ENCODE measurements around the gene CALD1. TPM values are rescaled to one million over a fixed set of nuclear protein-coding genes. Genes with fewer than 3 reads are reported as not detected.
A peak's percentile ranks its signal among the peaks of the same experiment; 100 is the strongest.

The CALD1 gene
- total and polyA plus RNA-seq, 10 donors = 42.4 to 333 (median 212) TPM

GRCh38 chr7:134910968-134911367 lies 131.5 kb downstream of the CALD1 start:
- Histone ChIP-seq H3K36me3 (no peaks in the 10 kb centered on the region), H3K27me3 (replicated peaks in 1 of 7) (no peaks in the 10 kb centered on the region), H3K9me3 (no peaks in the 10 kb centered on the region), H3K27ac (peak overlapping the region in 1 of 8 donors; percentile 30), H3K4me3 (no peak overlapping the region), H3K4me1 (peaks cover 0 to 4% (median 0%) of the 10 kb centered on the region in 6 donors)
- WGBS, 5 donors = 69 to 92% (median 72%) methylated on average over 4 of the region's 4 CpGs
- no peak for DNase-seq
- no peak for TF ChIP-seq POLR2AphosphoS5 (IDR thresholded peaks at IDR 0.05)
- TF ChIP-seq CTCF (IDR thresholded peaks at IDR 0.05 in 8 of 11, conservative IDR thresholded peaks at IDR 0.05 in 3 of 11) = no peak
- TF ChIP-seq POLR2A (IDR thresholded peaks at IDR 0.05) = no peak
- intact Hi-C loops (cut with DNase I; ENCODE audit: low total_unique reads) = no loop called here

DNA sequence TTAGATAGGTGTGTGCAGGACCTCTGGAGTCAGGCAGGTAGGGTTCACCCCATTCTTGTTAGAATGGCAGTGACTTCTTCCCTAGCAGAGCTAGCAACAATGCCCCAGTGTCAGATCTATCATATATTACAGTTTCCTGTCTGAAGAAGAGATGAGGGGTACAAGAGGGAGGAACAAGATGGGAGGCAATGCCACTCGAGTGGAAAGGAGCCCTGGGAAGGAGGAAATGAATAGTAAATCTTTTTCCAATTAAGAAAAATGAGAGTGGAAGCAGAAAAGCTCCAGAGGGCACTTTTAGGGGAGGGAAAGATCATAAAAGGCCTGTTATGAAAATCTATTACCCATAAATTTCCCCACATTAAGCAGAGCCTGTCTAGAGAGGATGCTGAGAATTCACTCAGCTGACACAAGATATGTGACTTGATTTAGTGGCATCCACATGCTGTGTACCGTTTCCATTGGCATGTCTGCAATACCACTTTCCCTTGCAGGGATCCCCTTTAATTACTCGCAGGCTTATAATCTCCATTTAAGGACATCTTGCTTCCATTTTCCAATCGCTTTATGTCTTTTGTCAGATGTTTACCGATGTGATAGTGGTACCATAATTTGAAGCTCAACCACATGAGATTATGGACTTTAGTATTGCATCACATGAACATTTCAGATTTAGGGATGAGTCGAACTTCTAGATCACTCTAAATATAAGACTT lies 136.9 kb downstream of the CALD1 start:
- no peaks in the 10 kb centered on the region for H3K27me3 ChIP-seq (replicated peaks in 1 of 7)

DNA sequence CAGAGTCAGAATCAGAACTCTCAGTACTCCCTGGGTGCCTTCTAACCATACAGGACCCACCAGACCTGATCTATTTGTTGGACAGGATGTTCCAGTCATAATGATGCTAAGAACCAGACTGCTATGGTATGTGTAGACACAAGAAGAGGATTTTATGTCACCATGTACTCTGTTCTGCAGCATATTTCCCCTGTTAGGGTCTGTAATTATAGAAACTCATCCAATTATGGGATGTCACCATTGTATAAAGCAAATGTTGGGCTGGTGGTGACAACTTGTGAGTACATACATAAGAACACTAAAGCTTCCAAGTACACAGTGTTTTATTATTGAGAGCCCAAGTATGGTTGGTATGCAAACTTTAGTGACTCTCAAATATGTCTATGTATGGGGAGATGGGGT lies 139.8 kb downstream of the CALD1 start:
- Histone ChIP-seq H3K9me3 (no peaks in the 10 kb centered on the region), H3K4me3 (no peak overlapping the region), H3K4me1 (no peaks in the 10 kb centered on the region), H3K36me3 (no peaks in the 10 kb centered on the region), H3K27me3 (replicated peaks in 1 of 7) (no peaks in the 10 kb centered on the region), H3K27ac (peak overlapping the region in 3 of 8 donors; percentile 1 to 57 (median 46))
- no peak for DNase-seq
- TF ChIP-seq CTCF (IDR thresholded peaks at IDR 0.05 in 8 of 11, conservative IDR thresholded peaks at IDR 0.05 in 3 of 11) (no peak), POLR2A (IDR thresholded peaks at IDR 0.05) (no peak), POLR2AphosphoS5 (IDR thresholded peaks at IDR 0.05) (no peak)
- intact Hi-C loops (cut with DNase I; ENCODE audit: low total_unique reads) = no loop called here

More for the DNA sequence above, 136.9 kb downstream of the CALD1 start:
- DNase-seq = no peak
- H3K36me3 ChIP-seq = no peaks in the 10 kb centered on the region
- H3K4me3 ChIP-seq = no peak overlapping the region
- intact Hi-C loops (cut with DNase I; ENCODE audit: low total_unique reads) = no loop called here
- no peak for TF ChIP-seq POLR2AphosphoS5 (IDR thresholded peaks at IDR 0.05)
- TF ChIP-seq CTCF (IDR thresholded peaks at IDR 0.05 in 8 of 11, conservative IDR thresholded peaks at IDR 0.05 in 3 of 11) = no peak
- TF ChIP-seq POLR2A (IDR thresholded peaks at IDR 0.05) = no peak
- peak overlapping the region in 1 of 8 donors; percentile 13 for H3K27ac ChIP-seq
- WGBS, 5 donors = 74 to 83% (median 79%) methylated on average over 6 of the region's 6 CpGs
- no peaks in the 10 kb centered on the region for H3K9me3 ChIP-seq
- peaks cover 0 to 2% (median 0%) of the 10 kb centered on the region in 6 donors for H3K4me1 ChIP-seq

GRCh38 chr7:134920026-134920753 lies 140.8 kb downstream of the CALD1 start:
- TF ChIP-seq POLR2AphosphoS5 (IDR thresholded peaks at IDR 0.05) (no peak), POLR2A (IDR thresholded peaks at IDR 0.05) (no peak), CTCF (IDR thresholded peaks at IDR 0.05 in 8 of 11, conservative IDR thresholded peaks at IDR 0.05 in 3 of 11) (no peak)
- Histone ChIP-seq H3K27me3 (replicated peaks in 1 of 7) (no peaks in the 10 kb centered on the region), H3K9me3 (no peaks in the 10 kb centered on the region), H3K36me3 (no peaks in the 10 kb centered on the region), H3K4me3 (no peak overlapping the region), H3K4me1 (no peaks in the 10 kb centered on the region), H3K27ac (peak overlapping the region in 2 of 8 donors; percentile 3 to 5)
- DNase-seq = no peak
- 83 to 92% (median 87%) methylated on average over 2 of the region's 2 CpGs for WGBS, 5 donors
- intact Hi-C loops (cut with DNase I; ENCODE audit: low total_unique reads) = no loop called here

Measured in spleen (tissue), 11 donors.